GM12878 (cell line): ENCODE data around the gene INO80. TPM values are rescaled to one million over a fixed set of nuclear protein-coding genes. Genes with fewer than 3 reads are reported as not detected.

Experiments
- ATAC-seq: fragments of 200-7000 bp; cut with Tn5 transposase; 3 replicates; pipeline ENCODE4 v1.9.1; 2020; ENCODE audit warnings: mild to moderate bottlenecking, moderate library complexity
- BruUV-seq: library from RNA; stranded (reverse); fragments of 400-500 nt; replicated peaks from 2 replicates; lab custom pipeline; 2021; lab: Mats Ljungman, UMichigan
- CTCF ChIA-PET: fragments of 300-600 bp; sonication (Branson Sonifier 250); formaldehyde crosslinking; extraction: SDS; loops from one replicate; lab custom pipeline; 2021; ENCODE audit warnings: inconsistent platforms; lab: Yijun Ruan, JAX
- POLR2A ChIA-PET: fragments of 350-600 bp; formaldehyde crosslinking; extraction: SDS; loops from one replicate; lab custom pipeline; 2021; ENCODE audit warnings: inconsistent platforms; lab: Charles Lee
- RAD21 ChIA-PET: fragments of 300-600 bp; sonication (Branson Sonifier 250); formaldehyde crosslinking; loops from one replicate; lab custom pipeline; 2023; ENCODE audit warnings: antibody characterized with exemption; ENCODE audit not compliant: unreplicated experiment; lab: Charles Lee
- SMC1A ChIA-PET: fragments of 300-600 bp; sonication (Branson Sonifier 250); formaldehyde crosslinking; loops from one replicate; lab custom pipeline; 2023; ENCODE audit not compliant: unreplicated experiment, uncharacterized antibody; lab: Charles Lee
- DNase-seq: peaks from one replicate; pipeline ENCODE4 v3.0.0-alpha.2; 2011; ENCODE audit warnings: low read depth, low spot score
- FAIRE-seq: peaks from 3 replicates; lab custom pipeline; 2011; peaks lifted over from hg19 to GRCh38; lab: Jason Lieb, UNC
- H2AFZ ChIP-seq: 2 replicates; pipeline ENCODE4 v1.6.0; 2011; ENCODE audit warnings: low read depth, low read length, control low read depth; ENCODE audit not compliant: control insufficient read depth
- H3K27ac ChIP-seq: 2 replicates; pipeline ENCODE4 v1.5.1; 2011; ENCODE audit warnings: control low read depth; ENCODE audit not compliant: control insufficient read depth, insufficient read depth
- H3K27me3 ChIP-seq, 2 experiments: replicated peaks in 1 of 2; 2 replicates each; pipeline versions ENCODE4 v1.6.0 to v1.6.1; 2011; ENCODE audit warnings: low read length in 1 of 2; ENCODE audit not compliant: control insufficient read depth in 2 of 2, insufficient read depth in 2 of 2
- H3K36me3 ChIP-seq, 2 experiments: 2 replicates each; pipeline ENCODE4 v1.5.1; 2011; ENCODE audit warnings: low read length in 1 of 2; ENCODE audit not compliant: control insufficient read depth in 2 of 2, insufficient read depth in 2 of 2
- H3K4me1 ChIP-seq: 2 replicates; pipeline ENCODE4 v1.6.1; 2011; ENCODE audit warnings: mild to moderate bottlenecking, low read length, moderate library complexity, mixed read lengths; ENCODE audit not compliant: control insufficient read depth, insufficient read depth
- H3K4me2 ChIP-seq: 2 replicates; pipeline ENCODE4 v1.6.0; 2011; ENCODE audit warnings: control low read depth; ENCODE audit not compliant: control insufficient read depth, insufficient read depth
- H3K4me3 ChIP-seq: fragments of 200-600 bp; sonication (generic); 2 replicates; pipeline ENCODE4 v1.5.1; 2016
- H3K79me2 ChIP-seq: 2 replicates; pipeline ENCODE4 v1.6.0; 2011; ENCODE audit warnings: low read length; ENCODE audit not compliant: control insufficient read depth, insufficient read depth
- H3K9ac ChIP-seq: 2 replicates; pipeline ENCODE4 v1.8.0; 2011; ENCODE audit warnings: low read length, control low read depth, mixed read lengths; ENCODE audit not compliant: control insufficient read depth, insufficient read depth
- H3K9me3 ChIP-seq: replicated peaks from 3 replicates; pipeline ENCODE4 v1.5.1; 2011; ENCODE audit warnings: mild to moderate bottlenecking, low read length; ENCODE audit not compliant: control insufficient read depth, insufficient read depth
- H4K20me1 ChIP-seq: 2 replicates; pipeline ENCODE4 v1.6.0; 2011; ENCODE audit not compliant: control insufficient read depth, insufficient read depth
- DPF2 ChIP-seq: fragments of 450-650 bp; IDR thresholded peaks from 2 replicates; pipeline ENCODE4 v1.6.1; 2017; ENCODE audit warnings: mild to moderate bottlenecking
- EP300 ChIP-seq, 2 experiments: fragments of 150-350 bp in 1 of 2; IDR thresholded peaks; 2 replicates each; pipeline ENCODE4 v1.6.1; 2011 to 2012; ENCODE audit warnings: low read depth in 2 of 2, low read length in 2 of 2, borderline replicate concordance in 1 of 2, improper control_type of control experiment in 1 of 2, inconsistent platforms in 1 of 2; ENCODE audit not compliant: control insufficient read depth in 1 of 2
- FOXM1 ChIP-seq: IDR thresholded peaks from 2 replicates; pipeline ENCODE4 v1.6.1; 2012; ENCODE audit warnings: low read depth, mild to moderate bottlenecking, inconsistent platforms, low read length, moderate library complexity
- KDM1A ChIP-seq: fragments of 200-600 bp; sonication (generic); IDR thresholded peaks from 2 replicates; pipeline ENCODE4 v1.6.1; 2016; ENCODE audit warnings: borderline replicate concordance
- NKRF ChIP-seq: fragments of 450-650 bp; conservative IDR thresholded peaks from 2 replicates; pipeline ENCODE4 v1.6.1; 2017; ENCODE audit warnings: mild to moderate bottlenecking, moderate library complexity
- PAX8 ChIP-seq: fragments of 450-650 bp; IDR thresholded peaks from 2 replicates; pipeline ENCODE4 v1.6.1; 2017; ENCODE audit warnings: mild to moderate bottlenecking, moderate library complexity
- RELA ChIP-seq: fragments of 450-650 bp; IDR thresholded peaks from 2 replicates; pipeline ENCODE4 v1.8.0; 2014; ENCODE audit warnings: borderline replicate concordance; ENCODE audit not compliant: partially characterized antibody
- RELB ChIP-seq: fragments of 450-650 bp; IDR thresholded peaks from 2 replicates; pipeline ENCODE4 v1.6.1; 2017; ENCODE audit warnings: low read depth, mild to moderate bottlenecking, moderate library complexity
- SP1 ChIP-seq: IDR thresholded peaks from one replicate; pipeline ENCODE4 v1.6.1; 2011; ENCODE audit warnings: low read depth, low read length
- WGBS: methylation state at CpG from one replicate; pipeline ENCODE4 v1.1.6; 2016; ENCODE audit warnings: low lambda C conversion rate; ENCODE audit not compliant: insufficient replicate concordance, insufficient coverage; ENCODE audit errors: missing lambda C conversion rate; 5-methylcytosine and 5-hydroxymethylcytosine counted together
- in situ Hi-C: fragments of 300-500 bp; cut with MboI; formaldehyde crosslinking; loops from 9 replicates; pipeline ENCODE4 v1.14.3; 2018; ENCODE audit warnings: mixed read lengths
- intact Hi-C: fragments of 100-400 bp; cut with micrococcal nuclease; formaldehyde crosslinking; loops from one replicate; pipeline ENCODE4 v1.14.2; 2022; ENCODE audit not compliant: unreplicated experiment
- polyA plus RNA-seq, 11 experiments: library from polyadenylated mRNA; depleted of rRNA in 4 of 11; unstranded in 6 of 11; stranded (reverse) in 5 of 11; fragments of >200 nt; fragmentation: Nextera tagmentation in 4 of 11; fragmentation: Illumina TruSeq in 1 of 11; extraction: Ambion mirVana in 4 of 11; extraction: Trizol in 1 of 11; gene quantifications; 1 replicate in 1 of 11; 2 replicates in 10 of 11; pipeline versions ENCODE4 v1.2.1 to v1.2.3, GENCODE V29; 2011 to 2016; ENCODE audit warnings: inconsistent platforms in 2 of 11, missing spikeins in 2 of 11, low read depth in 1 of 11
- total RNA-seq, 4 experiments: library from RNA; depleted of rRNA in 3 of 4; stranded (reverse); fragments of >200 nt in 3 of 4; fragmentation: Illumina TruSeq in 1 of 4; extraction: Trizol in 1 of 4; gene quantifications; 2 replicates each; pipeline versions ENCODE4 v1.2.1 to v1.2.3, GENCODE V29; 2013 to 2021
- TF ChIP-seq, protein P1 (sequence below): IDR thresholded peaks from 2 replicates; pipeline ENCODE4 v1.6.1; 2012; ENCODE audit warnings: mild to moderate bottlenecking, low read depth, low read length

INO80 gene
- total and polyA plus RNA-seq, 10 of the 15 experiments (the other 5 are each of a cell fraction or from before 2014, with no cell fraction given): 4.5 to 25.0 (median 14.2) TPM

DNA sequence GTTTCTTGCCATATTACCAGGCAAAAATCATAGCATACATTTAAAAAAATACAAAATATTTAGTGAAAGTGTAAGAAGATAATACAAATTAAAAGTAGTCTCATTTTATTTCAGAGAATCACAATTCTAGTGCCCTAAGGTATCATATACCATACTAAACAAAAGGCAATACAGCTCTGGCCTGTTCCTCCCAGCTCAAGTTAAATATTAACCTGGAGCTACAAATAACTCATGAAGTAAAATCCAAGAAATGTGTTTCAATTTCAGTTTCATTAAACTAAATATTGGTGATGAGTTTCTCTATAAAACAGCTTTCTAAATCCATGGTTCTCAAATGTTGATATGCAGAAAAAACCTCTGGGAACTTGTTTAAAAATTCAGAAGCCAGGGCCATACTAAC, 67.7 kb downstream of the INO80 start:
- FAIRE-seq (no peak), ATAC-seq (peak; percentile 77)
- SMC1A ChIA-PET: interaction anchor here (1.1 to 1.6 kb wide), 4 partner anchors 13 to 65 kb away, joined by 3 to 5 read pairs (median 4); no protein-coding TSS in a partner anchor

GRCh38 chr15:41047474-41047873, 68.6 kb downstream of the INO80 start:
- Histone ChIP-seq H4K20me1 (no peaks in the 10 kb centered on the region), H3K79me2 (no peaks in the 10 kb centered on the region), H3K27me3 (no peaks in the 10 kb centered on the region), H3K4me2 (no peak overlapping the region), H3K9me3 (no peaks in the 10 kb centered on the region), H3K27ac (no peak overlapping the region), H2AFZ (no peak overlapping the region), H3K4me3 (no peak overlapping the region), H3K9ac (no peak overlapping the region), H3K36me3 (peaks cover 13 to 37% of the 10 kb centered on the region in 2 experiments), H3K4me1 (no peaks in the 10 kb centered on the region)
- ChIA-PET CTCF (interaction anchor here (0.6 to 1.3 kb wide), 4 partner anchors 24 to 142 kb away, joined by 3 to 10 read pairs (median 4); no protein-coding TSS in a partner anchor), RAD21 (no interaction called here), POLR2A (interaction anchor here (0.6 to 1.7 kb wide), 3 partner anchors 13 to 951 kb away, joined by 3 to 7 read pairs (median 4); no protein-coding TSS in a partner anchor), SMC1A (interaction anchor here (0.6 to 1.6 kb wide), 3 partner anchors 14 to 100 kb away, joined by 3 to 5 read pairs (median 3); no protein-coding TSS in a partner anchor)
- FAIRE-seq (no peak), DNase-seq (no peak), ATAC-seq (no peak)
- no TSS peak for BruUV-seq
- intact Hi-C loops (no loop called here), in situ Hi-C loops (no loop called here)
- 94% methylated on average over 1 of the region's 1 CpG for WGBS
- TF ChIP-seq SP1 (no peak), EP300 (IDR thresholded peaks at IDR 0.05; ENCODE audit: borderline replicate concordance in 1 of 2, control insufficient read depth in 1 of 2, low read depth in 2 of 2, low read length in 2 of 2) (no peak), KDM1A (no peak), NKRF (no peak), RELA (no peak), RELB (no peak), FOXM1 (no peak)
- TF ChIP-seq, protein P1, sequence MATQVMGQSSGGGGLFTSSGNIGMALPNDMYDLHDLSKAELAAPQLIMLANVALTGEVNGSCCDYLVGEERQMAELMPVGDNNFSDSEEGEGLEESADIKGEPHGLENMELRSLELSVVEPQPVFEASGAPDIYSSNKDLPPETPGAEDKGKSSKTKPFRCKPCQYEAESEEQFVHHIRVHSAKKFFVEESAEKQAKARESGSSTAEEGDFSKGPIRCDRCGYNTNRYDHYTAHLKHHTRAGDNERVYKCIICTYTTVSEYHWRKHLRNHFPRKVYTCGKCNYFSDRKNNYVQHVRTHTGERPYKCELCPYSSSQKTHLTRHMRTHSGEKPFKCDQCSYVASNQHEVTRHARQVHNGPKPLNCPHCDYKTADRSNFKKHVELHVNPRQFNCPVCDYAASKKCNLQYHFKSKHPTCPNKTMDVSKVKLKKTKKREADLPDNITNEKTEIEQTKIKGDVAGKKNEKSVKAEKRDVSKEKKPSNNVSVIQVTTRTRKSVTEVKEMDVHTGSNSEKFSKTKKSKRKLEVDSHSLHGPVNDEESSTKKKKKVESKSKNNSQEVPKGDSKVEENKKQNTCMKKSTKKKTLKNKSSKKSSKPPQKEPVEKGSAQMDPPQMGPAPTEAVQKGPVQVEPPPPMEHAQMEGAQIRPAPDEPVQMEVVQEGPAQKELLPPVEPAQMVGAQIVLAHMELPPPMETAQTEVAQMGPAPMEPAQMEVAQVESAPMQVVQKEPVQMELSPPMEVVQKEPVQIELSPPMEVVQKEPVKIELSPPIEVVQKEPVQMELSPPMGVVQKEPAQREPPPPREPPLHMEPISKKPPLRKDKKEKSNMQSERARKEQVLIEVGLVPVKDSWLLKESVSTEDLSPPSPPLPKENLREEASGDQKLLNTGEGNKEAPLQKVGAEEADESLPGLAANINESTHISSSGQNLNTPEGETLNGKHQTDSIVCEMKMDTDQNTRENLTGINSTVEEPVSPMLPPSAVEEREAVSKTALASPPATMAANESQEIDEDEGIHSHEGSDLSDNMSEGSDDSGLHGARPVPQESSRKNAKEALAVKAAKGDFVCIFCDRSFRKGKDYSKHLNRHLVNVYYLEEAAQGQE: no peak

More for the DNA sequence above, 67.7 kb downstream of the INO80 start:
- intact Hi-C loops (no loop called here), in situ Hi-C loops (no loop called here)
- CTCF ChIA-PET: interaction anchor here (0.7 to 1.3 kb wide), 3 partner anchors 136 to 143 kb away, joined by 4 to 10 read pairs (median 4); no protein-coding TSS in a partner anchor
- POLR2A ChIA-PET: interaction anchor here (0.5 to 1.7 kb wide), 4 partner anchors 14 to 353 kb away, joined by 3 to 7 read pairs (median 3); partner anchors contain the start of gene RAD51
- Histone ChIP-seq H2AFZ (no peak overlapping the region), H3K9me3 (no peaks in the 10 kb centered on the region), H3K27ac (no peak overlapping the region), H3K79me2 (no peaks in the 10 kb centered on the region), H3K36me3 (peaks cover 14 to 37% of the 10 kb centered on the region in 2 experiments), H3K4me2 (no peak overlapping the region), H3K9ac (no peak overlapping the region), H3K27me3 (no peaks in the 10 kb centered on the region), H4K20me1 (no peaks in the 10 kb centered on the region), H3K4me3 (no peak overlapping the region), H3K4me1 (no peaks in the 10 kb centered on the region)
- TF ChIP-seq DPF2: no peak
- no peak for TF ChIP-seq PAX8
- RAD21 ChIA-PET: interaction anchor here (0.9 to 1.2 kb wide), 3 partner anchors 136 to 285 kb away, joined by 3 to 4 read pairs (median 3); no protein-coding TSS in a partner anchor
- DNase-seq: no peak
- no TSS peak for BruUV-seq
